SU-DHL-6 (cell line): ENCODE results near the gene RNF157.

Experiments used
- CTCF ChIP-seq: fragments of 200-600 bp; sonication (generic); IDR thresholded peaks from one replicate; pipeline ENCODE4 v1.5.1; 2017; ENCODE audit warnings: antibody characterized with exemption, mild to moderate bottlenecking, low read length, moderate library complexity; ENCODE audit not compliant: insufficient read depth, poor library complexity, severe bottlenecking
- EZH2phosphoT487 ChIP-seq: fragments of 200-600 bp; sonication (generic), shearing (Covaris generic); conservative IDR thresholded peaks from 2 replicates; pipeline ENCODE4 v1.6.1; 2018; ENCODE audit warnings: mild to moderate bottlenecking, antibody characterized with exemption, low read length, moderate library complexity, mixed read lengths

- TF ChIP-seq CTCF (no peak), EZH2phosphoT487 (no peak)
These were observed 7.0 kb upstream of the RNF157 start for GRCh38 chr17:76247304-76247703.
